ENCODE data around the gene PSPC1.
A peak's percentile ranks its signal among the peaks of the same experiment; 100 is the strongest.

DNA sequence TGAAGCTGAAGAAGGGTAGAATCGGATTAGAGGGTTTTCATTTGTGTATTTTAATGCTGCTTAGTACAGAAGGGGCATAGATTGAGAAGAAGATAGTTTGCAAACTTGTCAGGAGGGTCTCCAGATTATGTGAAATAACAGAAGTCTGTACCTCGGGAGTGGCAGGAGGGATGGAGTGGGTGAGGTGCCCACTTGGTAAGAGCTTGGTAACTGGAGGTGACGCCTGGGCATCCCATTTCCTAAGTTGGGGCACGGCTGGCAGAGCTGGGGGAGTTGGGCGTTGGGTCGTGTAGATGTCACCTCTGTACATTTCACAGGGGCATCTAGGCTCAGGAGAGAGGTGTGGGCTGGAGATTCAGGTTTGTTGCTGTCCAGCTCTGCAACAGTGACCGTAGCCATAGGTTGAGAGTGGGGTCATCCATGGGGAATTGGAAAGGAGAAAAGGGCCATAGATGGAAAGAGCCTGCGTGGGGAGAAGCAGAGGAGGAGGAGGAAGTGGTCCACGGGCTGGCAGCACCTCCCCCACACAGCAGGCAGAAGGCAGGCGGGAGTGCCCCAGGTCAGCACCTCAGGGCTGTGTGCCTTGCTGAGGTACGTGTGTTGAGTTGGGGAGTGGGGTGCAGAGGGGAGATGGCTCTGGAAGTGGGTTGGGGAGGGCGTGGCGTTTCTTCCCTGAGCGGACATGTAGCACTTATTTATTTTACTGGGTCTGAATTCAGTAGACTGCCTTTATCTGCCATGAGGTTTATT, 118.1 kb downstream of the PSPC1 start:
- TF ChIP-seq, protein P1, sequence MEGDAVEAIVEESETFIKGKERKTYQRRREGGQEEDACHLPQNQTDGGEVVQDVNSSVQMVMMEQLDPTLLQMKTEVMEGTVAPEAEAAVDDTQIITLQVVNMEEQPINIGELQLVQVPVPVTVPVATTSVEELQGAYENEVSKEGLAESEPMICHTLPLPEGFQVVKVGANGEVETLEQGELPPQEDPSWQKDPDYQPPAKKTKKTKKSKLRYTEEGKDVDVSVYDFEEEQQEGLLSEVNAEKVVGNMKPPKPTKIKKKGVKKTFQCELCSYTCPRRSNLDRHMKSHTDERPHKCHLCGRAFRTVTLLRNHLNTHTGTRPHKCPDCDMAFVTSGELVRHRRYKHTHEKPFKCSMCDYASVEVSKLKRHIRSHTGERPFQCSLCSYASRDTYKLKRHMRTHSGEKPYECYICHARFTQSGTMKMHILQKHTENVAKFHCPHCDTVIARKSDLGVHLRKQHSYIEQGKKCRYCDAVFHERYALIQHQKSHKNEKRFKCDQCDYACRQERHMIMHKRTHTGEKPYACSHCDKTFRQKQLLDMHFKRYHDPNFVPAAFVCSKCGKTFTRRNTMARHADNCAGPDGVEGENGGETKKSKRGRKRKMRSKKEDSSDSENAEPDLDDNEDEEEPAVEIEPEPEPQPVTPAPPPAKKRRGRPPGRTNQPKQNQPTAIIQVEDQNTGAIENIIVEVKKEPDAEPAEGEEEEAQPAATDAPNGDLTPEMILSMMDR (IDR thresholded peaks at IDR 0.05; ENCODE audit: insufficient read depth, low read length), result no peak
- TF ChIP-seq POLR2AphosphoS5 (IDR thresholded peaks at IDR 0.05; ENCODE audit: low read depth), result no peak; the same call in 1 of the 2 replicates
- no peak for TF ChIP-seq GABPA (IDR thresholded peaks at IDR 0.05; ENCODE audit: low read depth)
- TF ChIP-seq SPI1 (IDR thresholded peaks at IDR 0.05; ENCODE audit: borderline replicate concordance, low read depth), result peak; percentile 69
